SK-N-SH (cell line): ENCODE results near the gene TGFA.

Experiments used
- CTCF ChIP-seq: fragments of 200-600 bp; sonication (generic); IDR thresholded peaks from 2 replicates; pipeline ENCODE4 v1.6.1; 2017; ENCODE audit warnings: antibody characterized with exemption, mild to moderate bottlenecking, moderate library complexity
- FOXM1 ChIP-seq: IDR thresholded peaks from 2 replicates; pipeline ENCODE4 v1.4.0; 2012; ENCODE audit warnings: low read depth, mild to moderate bottlenecking
- JUND ChIP-seq: IDR thresholded peaks from 2 replicates; pipeline ENCODE4 v1.4.0; 2012
- POLR2AphosphoS5 ChIP-seq: IDR thresholded peaks from 2 replicates; pipeline ENCODE4 v1.6.1; 2012; ENCODE audit warnings: low read depth, low read length
- ZBTB33 ChIP-seq: IDR thresholded peaks from 2 replicates; pipeline ENCODE4 v1.4.0; 2012; ENCODE audit warnings: low read depth, borderline replicate concordance

GRCh38 chr2:70565039-70565731, 11.6 kb upstream of the TGFA start:
- TF ChIP-seq JUND (no peak), ZBTB33 (no peak), POLR2AphosphoS5 (no peak), CTCF (no peak), FOXM1 (no peak)
